NCI-H2107 (cell line): ENCODE measurements around the gene MRPL38.
A peak's percentile ranks its signal among the peaks of the same experiment; 100 is the strongest.
"Not testable (repeated sequence)": the region's sequence is repeated elsewhere in the genome, so short reads cannot be mapped to it uniquely, and the experiment has no call there.

ENCODE experiments used
- DNase-seq: peaks from one replicate; lab custom pipeline; 2025; lab: John Stamatoyannopoulos, UW

The MRPL38 gene

GRCh38 chr17:75896415-75897159 lies 8.1 kb downstream of the MRPL38 start, which contains the start of gene TRIM65:
Gene TRIM65 (minus strand): TSS chr17:75896951. CDS start chr17:75896937, 14 bp downstream.
- peak; percentile 29 for DNase-seq

- DNase-seq = no peak
Measured at GRCh38 chr17:75895370-75896155, 9.1 kb downstream of the MRPL38 start.

- DNase-seq = no peak
Measured at GRCh38 chr17:75894049-75894733, 10.5 kb downstream of the MRPL38 start.

- DNase-seq = no peak
Measured at GRCh38 chr17:75893305-75894048, 11.2 kb downstream of the MRPL38 start.

- DNase-seq = no peak
Measured at GRCh38 chr17:75892556-75893224, 12.0 kb downstream of the MRPL38 start.

- DNase-seq = no peak
Measured at GRCh38 chr17:75891605-75892555, 12.8 kb downstream of the MRPL38 start.

- no peak for DNase-seq
Measured at GRCh38 chr17:75891022-75891604, 13.6 kb downstream of the MRPL38 start.

GRCh38 chr17:75889454-75889853 lies 15.2 kb downstream of the MRPL38 start:
- no peak for DNase-seq

- no peak for DNase-seq
Measured at GRCh38 chr17:75888484-75888883, 16.2 kb downstream of the MRPL38 start.

- not testable (repeated sequence) for DNase-seq
Measured at GRCh38 chr17:75885860-75886259, 18.8 kb downstream of the MRPL38 start.

GRCh38 chr17:75885431-75885830 lies 19.3 kb downstream of the MRPL38 start:
- no peak for DNase-seq

GRCh38 chr17:75881678-75882454 lies 22.8 kb downstream of the MRPL38 start:
- no peak for DNase-seq

- no peak for DNase-seq
Measured at GRCh38 chr17:75880266-75880665, 24.4 kb downstream of the MRPL38 start.

GRCh38 chr17:75878174-75878998 lies 26.3 kb downstream of the MRPL38 start, which contains the start of gene TRIM47:
Gene TRIM47 (minus strand): TSS chr17:75878581. CDS start chr17:75878548, 33 bp downstream.
- no peak for DNase-seq

- no peak for DNase-seq
Measured at GRCh38 chr17:75877752-75878173, 26.9 kb downstream of the MRPL38 start.

GRCh38 chr17:75876938-75877751 lies 27.5 kb downstream of the MRPL38 start:
- no peak for DNase-seq
